GM23338 (cell line): ENCODE measurements around the gene CAPN15. TPM values are rescaled to one million over a fixed set of nuclear protein-coding genes. Genes with fewer than 3 reads are reported as not detected.
"Not testable (repeated sequence)": the region's sequence is repeated elsewhere in the genome, so short reads cannot be mapped to it uniquely, and the experiment has no call there.

ENCODE experiments used
- ATAC-seq: fragments of 200-7000 bp; cut with Tn5 transposase; 3 replicates; pipeline ENCODE4 v1.9.1; 2020
- DNase-seq: peaks from one replicate; pipeline ENCODE4 v3.0.0-alpha.2; 2015; ENCODE audit warnings: low spot score
- H2AFZ ChIP-seq: fragments of 200-600 bp; sonication (generic); 2 replicates; pipeline ENCODE4 v1.8.0; 2016; ENCODE audit warnings: antibody characterized with exemption, mild to moderate bottlenecking, moderate library complexity
- H3F3A ChIP-seq: fragments of 200-600 bp; sonication (generic); replicated peaks from 2 replicates; pipeline ENCODE4 v1.8.0; 2017; ENCODE audit warnings: antibody characterized with exemption, mixed run types, low read depth
- H3K27ac ChIP-seq: fragments of 200-600 bp; sonication (generic); 2 replicates; pipeline ENCODE4 v1.6.1; 2016; ENCODE audit warnings: low read depth
- H3K27me3 ChIP-seq: fragments of 200-600 bp; sonication (generic); 2 replicates; pipeline ENCODE4 v1.8.0; 2016; ENCODE audit warnings: mild to moderate bottlenecking, mixed run types, moderate library complexity; ENCODE audit not compliant: insufficient read depth
- H3K36me3 ChIP-seq: fragments of 200-600 bp; sonication (generic); 2 replicates; pipeline ENCODE4 v1.8.0; 2016; ENCODE audit warnings: mild to moderate bottlenecking; ENCODE audit not compliant: insufficient read depth
- H3K4me1 ChIP-seq: fragments of 200-600 bp; sonication (generic); 2 replicates; pipeline ENCODE4 v1.8.0; 2016; ENCODE audit warnings: mild to moderate bottlenecking, moderate library complexity; ENCODE audit not compliant: insufficient read depth
- H3K4me2 ChIP-seq: fragments of 200-600 bp; sonication (generic); 2 replicates; pipeline ENCODE4 v1.7.1; 2017; ENCODE audit warnings: mixed run types
- H3K4me3 ChIP-seq: fragments of 200-600 bp; sonication (generic); 2 replicates; pipeline ENCODE4 v1.6.1; 2016; ENCODE audit warnings: mixed run types
- H3K79me2 ChIP-seq: fragments of 200-600 bp; sonication (generic); replicated peaks from 2 replicates; pipeline ENCODE4 v1.8.0; 2017; ENCODE audit warnings: mild to moderate bottlenecking; ENCODE audit not compliant: insufficient read depth
- H3K9me2 ChIP-seq: fragments of 200-600 bp; sonication (generic); 2 replicates; pipeline ENCODE4 v1.8.0; 2017; ENCODE audit not compliant: insufficient read depth
- H4K20me1 ChIP-seq: fragments of 200-600 bp; sonication (generic); replicated peaks from 2 replicates; pipeline ENCODE4 v1.8.0; 2017; ENCODE audit warnings: mild to moderate bottlenecking; ENCODE audit not compliant: insufficient read depth
- H3K27ac Mint-ChIP-seq: 2 replicates; pipeline ENCODE4 v1.8.0; 2020; ENCODE audit warnings: inconsistent platforms, mild to moderate bottlenecking, moderate library complexity, mixed read lengths
- H3K27me3 Mint-ChIP-seq: 3 replicates; pipeline ENCODE4 v1.8.0; 2022; ENCODE audit warnings: low read depth, mild to moderate bottlenecking, moderate library complexity, mixed read lengths, inconsistent platforms; ENCODE audit not compliant: insufficient read depth, poor library complexity
- H3K36me3 Mint-ChIP-seq: 3 replicates; pipeline ENCODE4 v1.8.0; 2021; ENCODE audit warnings: low read depth, mild to moderate bottlenecking, inconsistent platforms, moderate library complexity, mixed read lengths
- H3K4me1 Mint-ChIP-seq: 3 replicates; pipeline ENCODE4 v1.8.0; 2020; ENCODE audit warnings: mild to moderate bottlenecking, inconsistent platforms, mixed read lengths
- H3K4me3 Mint-ChIP-seq: 3 replicates; pipeline ENCODE4 v1.8.0; 2021; ENCODE audit warnings: moderate library complexity, mild to moderate bottlenecking, inconsistent platforms, mixed read lengths
- H3K9me3 Mint-ChIP-seq: 3 replicates; pipeline ENCODE4 v1.8.0; 2020; ENCODE audit warnings: moderate library complexity, mild to moderate bottlenecking, inconsistent platforms, mixed read lengths
- EZH2 ChIP-seq: fragments of 200-600 bp; sonication (generic); IDR thresholded peaks from one replicate; pipeline ENCODE4 v1.8.0; 2017; ENCODE audit warnings: antibody characterized with exemption, mild to moderate bottlenecking, low read depth; ENCODE audit not compliant: unreplicated experiment
- EZH2phosphoT487 ChIP-seq: fragments of 200-600 bp; sonication (generic); IDR thresholded peaks from one replicate; pipeline ENCODE4 v1.8.1; 2018; ENCODE audit warnings: antibody characterized with exemption; ENCODE audit not compliant: unreplicated experiment
- NANOG ChIP-seq: IDR thresholded peaks from 2 replicates; pipeline ENCODE4 v1.6.1; 2016; ENCODE audit warnings: antibody characterized with exemption, borderline replicate concordance
- ZNF462 ChIP-seq: fragments of 250-450 bp; sonication (Bioruptor Pico); IDR thresholded peaks from 2 replicates; pipeline ENCODE4 v1.5.0; 2020; ENCODE audit warnings: mild to moderate bottlenecking, moderate library complexity
- polyA plus RNA-seq: library from polyadenylated mRNA; unstranded; fragments of >200 nt; fragmentation: Nextera tagmentation; extraction: Ambion mirVana; gene quantifications from 2 replicates; pipeline ENCODE4 v1.2.1, GENCODE V29; 2016
- total RNA-seq: library from RNA; depleted of rRNA; stranded (reverse); fragments of >200 nt; shearing (Covaris generic); gene quantifications from 2 replicates; pipeline ENCODE4 v1.2.3, GENCODE V29; 2014

Gene CAPN15
- total and polyA plus RNA-seq, 2 experiments from 2014 or later, result 27.3 to 164 TPM

GRCh38 chr16:527015-527903, at the start of gene CAPN15 (continued):
- TF ChIP-seq NANOG, result no peak

- H3K36me3 Mint-ChIP-seq, H3K4me1 ChIP-seq, H3F3A ChIP-seq, H3K9me3 Mint-ChIP-seq, H3K27me3 ChIP-seq, H3K36me3 ChIP-seq, H3K4me3 ChIP-seq, ATAC-seq, DNase-seq, H3K27ac Mint-ChIP-seq, H3K79me2 ChIP-seq, H3K27ac ChIP-seq, H4K20me1 ChIP-seq, H2AFZ ChIP-seq, H3K9me2 ChIP-seq, H3K4me3 Mint-ChIP-seq, H3K4me2 ChIP-seq: not testable (repeated sequence)
- Mint-ChIP-seq H3K27me3 (peaks cover 17% of the 10 kb centered on the region), H3K4me1 (peaks cover 28% of the 10 kb centered on the region)
Measured at GRCh38 chr16:478287-478686, 49.2 kb upstream of the CAPN15 start.

GRCh38 chr16:482468-483185, 44.9 kb upstream of the CAPN15 start:
- peak overlapping the region; percentile 85; the same call in 1 of the 2 replicates for H3K27ac Mint-ChIP-seq

GRCh38 chr16:483341-484075, 44.0 kb upstream of the CAPN15 start:
- Mint-ChIP-seq H3K36me3 (peaks cover 8% of the 10 kb centered on the region), H3K4me3 (no peak overlapping the region), H3K27ac (peak overlapping the region; percentile 85), H3K4me1 (peaks cover 17% of the 10 kb centered on the region), H3K27me3 (peaks cover 8% of the 10 kb centered on the region), H3K9me3 (no peaks in the 10 kb centered on the region)
- Histone ChIP-seq H4K20me1 (no peaks in the 10 kb centered on the region), H3K27ac (peak overlapping the region; percentile 89), H3K36me3 (no peaks in the 10 kb centered on the region), H3K4me2 (0 out of 2 replicates have a peak overlapping the region, but pooled peaks have one; percentile 27), H3F3A (peaks cover 4% of the 10 kb centered on the region; the same call in 1 of the 2 replicates), H3K27me3 (no peaks in the 10 kb centered on the region), H3K4me3 (no peak overlapping the region), H3K4me1 (peaks cover 16% of the 10 kb centered on the region), H2AFZ (no peak overlapping the region), H3K9me2 (no peaks in the 10 kb centered on the region), H3K79me2 (no peaks in the 10 kb centered on the region)
- peak; percentile 54 for DNase-seq
- peak; percentile 87 for ATAC-seq
- TF ChIP-seq ZNF462 (0 out of 2 replicates have a peak, but pooled peaks have one; percentile 19), EZH2 (no peak)

More at GRCh38 chr16:482468-483185, 44.9 kb upstream of the CAPN15 start:
- H3K27me3 ChIP-seq, result no peaks in the 10 kb centered on the region
- peaks cover 8% of the 10 kb centered on the region for H3K27me3 Mint-ChIP-seq
- H3K4me3 ChIP-seq, result no peak overlapping the region
- TF ChIP-seq NANOG (no peak), EZH2phosphoT487 (no peak)
- no peaks in the 10 kb centered on the region for H3K79me2 ChIP-seq
- ATAC-seq, result no peak
- H3K4me3 Mint-ChIP-seq, result no peak overlapping the region; the same call in 2 of the 3 replicates
- H3K36me3 ChIP-seq, result no peaks in the 10 kb centered on the region
- peaks cover 17% of the 10 kb centered on the region for H3K4me1 Mint-ChIP-seq
- H3K27ac ChIP-seq, result peak overlapping the region; percentile 89
- H3K9me3 Mint-ChIP-seq, result no peaks in the 10 kb centered on the region
- H4K20me1 ChIP-seq, result no peaks in the 10 kb centered on the region
- H3K9me2 ChIP-seq, result no peaks in the 10 kb centered on the region
- no peak overlapping the region for H2AFZ ChIP-seq
- peaks cover 4% of the 10 kb centered on the region for H3K36me3 Mint-ChIP-seq
- H3F3A ChIP-seq, result peaks cover 4% of the 10 kb centered on the region; the same call in 1 of the 2 replicates
- peaks cover 16% of the 10 kb centered on the region for H3K4me1 ChIP-seq
- no peak overlapping the region for H3K4me2 ChIP-seq
- no peak for DNase-seq
